HCT116 (cell line): ENCODE measurements around the gene SACM1L. TPM values are rescaled to one million over a fixed set of nuclear protein-coding genes. Genes with fewer than 3 reads are reported as not detected.

ENCODE experiments used
- ATAC-seq: fragments of 200-7000 bp; cut with Tn5 transposase; 2 replicates; pipeline ENCODE4 v1.9.1; 2020; ENCODE audit warnings: mild to moderate bottlenecking, moderate library complexity
- BruUV-seq: library from RNA; stranded (reverse); fragments of 400-500 nt; replicated peaks from 2 replicates; lab custom pipeline; 2021; lab: Mats Ljungman, UMichigan
- CTCF ChIA-PET: fragments of 300-600 bp; sonication (Branson Sonifier 250); formaldehyde crosslinking; loops from one replicate; lab custom pipeline; 2021; ENCODE audit warnings: antibody characterized with exemption; lab: Charles Lee
- POLR2A ChIA-PET: fragments of 300-600, 350-600 bp; sonication (Branson Sonifier 250); formaldehyde crosslinking; loops from one replicate; lab custom pipeline; 2021; ENCODE audit warnings: antibody characterized with exemption; lab: Charles Lee
- RAD21 ChIA-PET, 2 experiments: fragments of 300-600 bp; sonication (Branson Sonifier 250); formaldehyde crosslinking; loops; one replicate each; lab custom pipeline; 2023; ENCODE audit warnings: low total read pairs in 2 of 2; ENCODE audit not compliant: uncharacterized antibody in 2 of 2, unreplicated experiment in 2 of 2, low non-redundant PET in 1 of 2; lab: Charles Lee
- DNase-seq: peaks from one replicate; pipeline ENCODE4 v3.0.0-alpha.2; 2010; ENCODE audit warnings: low read depth, low spot score
- H2AFZ ChIP-seq: fragments of 200-600 bp; shearing (Covaris generic), sonication (generic); 2 replicates; pipeline ENCODE4 v1.6.1; 2017; ENCODE audit warnings: low read depth, mixed run types, mixed read lengths, antibody characterized with exemption, low read length; ENCODE audit not compliant: poor library complexity, severe bottlenecking
- H3K27ac ChIP-seq: 2 replicates; pipeline ENCODE4 v1.5.1; 2012; ENCODE audit warnings: low read depth, low read length
- H3K27me3 ChIP-seq: fragments of 200-600 bp; sonication (generic); 2 replicates; pipeline ENCODE4 v1.6.1; 2016; ENCODE audit warnings: mixed run types, low read length, mixed read lengths; ENCODE audit not compliant: insufficient read depth
- H3K36me3 ChIP-seq, 2 experiments: fragments of 200-500 bp in 1 of 2; fragments of 200-600 bp in 1 of 2; sonication (Bioruptor generic) in 1 of 2; sonication (generic) in 1 of 2; 2 replicates each; pipeline versions ENCODE4 v1.5.1 to v1.6.1; 2014 to 2016; ENCODE audit warnings: low read length in 2 of 2, inconsistent platforms in 1 of 2, mixed read lengths in 1 of 2, mixed run types in 1 of 2; ENCODE audit not compliant: insufficient read depth in 2 of 2, control insufficient read depth in 1 of 2
- H3K4me1 ChIP-seq, 2 experiments: fragments of 200-600 bp in 1 of 2; sonication (generic) in 1 of 2; 2 replicates each; pipeline versions ENCODE4 v1.5.1 to v1.6.1; 2012 to 2017; ENCODE audit warnings: low read length in 2 of 2, inconsistent platforms in 1 of 2, mild to moderate bottlenecking in 1 of 2, mixed read lengths in 1 of 2, mixed run types in 1 of 2, moderate library complexity in 1 of 2; ENCODE audit not compliant: insufficient read depth in 2 of 2, control insufficient read depth in 1 of 2
- H3K4me2 ChIP-seq: fragments of 200-600 bp; sonication (generic); 2 replicates; pipeline ENCODE4 v1.6.1; 2017; ENCODE audit warnings: mixed run types, low read length, mixed read lengths
- H3K4me3 ChIP-seq, 2 experiments: fragments of 200-600 bp in 1 of 2; sonication (generic) in 1 of 2; replicated peaks in 1 of 2; 2 replicates each; pipeline ENCODE4 v1.5.1; 2011 to 2016; ENCODE audit warnings: low read length in 2 of 2, control low read depth in 1 of 2, low read depth in 1 of 2, mild to moderate bottlenecking in 1 of 2, mixed read lengths in 1 of 2, mixed run types in 1 of 2
- H3K79me2 ChIP-seq: fragments of 200-600 bp; sonication (generic); 2 replicates; pipeline ENCODE4 v1.6.1; 2017; ENCODE audit warnings: mild to moderate bottlenecking, mixed run types, low read length, moderate library complexity, mixed read lengths; ENCODE audit not compliant: insufficient read depth
- H3K9ac ChIP-seq: fragments of 200-600 bp; sonication (generic); 2 replicates; pipeline ENCODE4 v1.6.1; 2016; ENCODE audit warnings: low read length, mixed read lengths
- H3K9me2 ChIP-seq: fragments of 200-600 bp; sonication (generic), shearing (Covaris generic); 2 replicates; pipeline ENCODE4 v1.6.1; 2017; ENCODE audit warnings: mixed run types, mild to moderate bottlenecking, moderate library complexity; ENCODE audit not compliant: insufficient read depth
- H3K9me3 ChIP-seq, 2 experiments: fragments of 200-500 bp in 1 of 2; fragments of 200-600 bp in 1 of 2; sonication (Bioruptor generic) in 1 of 2; sonication (generic) in 1 of 2; 2 replicates each; pipeline ENCODE4 v1.6.1; 2014 to 2017; ENCODE audit warnings: low read length in 2 of 2, mixed read lengths in 2 of 2, inconsistent platforms in 1 of 2, low read depth in 1 of 2, mild to moderate bottlenecking in 1 of 2, mixed run types in 1 of 2, moderate library complexity in 1 of 2; ENCODE audit not compliant: control insufficient read depth in 1 of 2, insufficient read depth in 1 of 2
- H4K20me1 ChIP-seq: fragments of 200-600 bp; sonication (generic), shearing (Covaris generic); 2 replicates; pipeline ENCODE4 v1.6.1; 2017; ENCODE audit warnings: mixed run types, mild to moderate bottlenecking, moderate library complexity; ENCODE audit not compliant: insufficient read depth
- ATF3 ChIP-seq: IDR thresholded peaks from 2 replicates; pipeline ENCODE4 v1.6.1; 2012
- CBX3 ChIP-seq: IDR thresholded peaks from 2 replicates; pipeline ENCODE4 v1.6.1; 2012; ENCODE audit warnings: low read depth
- CEBPB ChIP-seq: IDR thresholded peaks from 2 replicates; pipeline ENCODE4 v1.6.1; 2012; ENCODE audit warnings: low read depth
- EGR1 ChIP-seq: IDR thresholded peaks from 2 replicates; pipeline ENCODE4 v1.6.1; 2012; ENCODE audit warnings: low read depth
- ELF1 ChIP-seq: IDR thresholded peaks from 2 replicates; pipeline ENCODE4 v1.6.1; 2012; ENCODE audit warnings: low read depth, borderline replicate concordance
- EZH2 ChIP-seq: fragments of 200-600 bp; sonication (generic); IDR thresholded peaks from 2 replicates; pipeline ENCODE4 v1.6.1; 2017; ENCODE audit warnings: antibody characterized with exemption, mixed run types
- EZH2phosphoT487 ChIP-seq: fragments of 200-600 bp; IDR thresholded peaks from 2 replicates; pipeline ENCODE4 v1.6.1; 2018; ENCODE audit warnings: antibody characterized with exemption, borderline replicate concordance
- FOSL1 ChIP-seq: IDR thresholded peaks from 2 replicates; pipeline ENCODE4 v1.6.1; 2012; ENCODE audit warnings: low read depth
- JUND ChIP-seq: IDR thresholded peaks from 2 replicates; pipeline ENCODE4 v1.6.1; 2012
- POLR2A ChIP-seq: IDR thresholded peaks from 2 replicates; pipeline ENCODE4 v1.7.0; 2011; ENCODE audit warnings: borderline replicate concordance; ENCODE audit not compliant: insufficient read depth, insufficient read length; ENCODE audit errors: extremely low read depth
- POLR2AphosphoS5 ChIP-seq: IDR thresholded peaks from 2 replicates; pipeline ENCODE4 v1.6.1; 2011; ENCODE audit warnings: mild to moderate bottlenecking, low read depth, low read length, moderate library complexity
- RAD21 ChIP-seq: IDR thresholded peaks from 2 replicates; pipeline ENCODE4 v1.6.1; 2012; ENCODE audit warnings: low read depth, mild to moderate bottlenecking
- SIN3A ChIP-seq: IDR thresholded peaks from 2 replicates; pipeline ENCODE4 v1.6.1; 2012; ENCODE audit warnings: low read depth
- SRF ChIP-seq: IDR thresholded peaks from 2 replicates; pipeline ENCODE4 v1.6.1; 2012; ENCODE audit warnings: low read depth
- TCF7L2 ChIP-seq: IDR thresholded peaks from 2 replicates; pipeline ENCODE4 v1.7.0; 2011; ENCODE audit warnings: borderline replicate concordance, inconsistent platforms; ENCODE audit not compliant: insufficient read depth, insufficient read length; ENCODE audit errors: extremely low read depth
- YY1 ChIP-seq: IDR thresholded peaks from 2 replicates; pipeline ENCODE4 v1.6.1; 2011; ENCODE audit warnings: low read length, low read depth, moderate library complexity, mild to moderate bottlenecking; ENCODE audit not compliant: insufficient replicate concordance; ENCODE audit errors: extremely low read depth
- ZBTB33 ChIP-seq: IDR thresholded peaks from 2 replicates; pipeline ENCODE4 v1.6.1; 2011; ENCODE audit warnings: mild to moderate bottlenecking, low read length, moderate library complexity; ENCODE audit not compliant: insufficient replicate concordance; ENCODE audit errors: extremely low read depth
- ZFX ChIP-seq: fragments of 450-650 bp; IDR thresholded peaks from 2 replicates; pipeline ENCODE4 v1.6.1; 2017
- ZNF274 ChIP-seq: fragments of 200-500 bp; sonication (Bioruptor generic); IDR thresholded peaks from 2 replicates; pipeline ENCODE4 v1.6.1; 2014; ENCODE audit warnings: mild to moderate bottlenecking, low read depth, low read length, inconsistent platforms
- intact Hi-C: fragments of 100-400 bp; cut with micrococcal nuclease; formaldehyde crosslinking; loops from 2 replicates; pipeline ENCODE4 v1.10.0; 2022
- total RNA-seq: library from RNA; stranded (reverse); gene quantifications from one replicate; pipeline ENCODE4 v1.2.1, GENCODE V29; 2021; ENCODE audit not compliant: unreplicated experiment
- TF ChIP-seq, protein P1 (sequence below): IDR thresholded peaks from 2 replicates; pipeline ENCODE4 v1.6.1; 2012; ENCODE audit warnings: low read depth

The SACM1L gene
- total RNA-seq, 1 experiment from 2014 or later: 27.3 TPM

GRCh38 chr3:45754461-45754860, 65.3 kb downstream of the SACM1L start (continued):
- TF ChIP-seq YY1: no peak
- no peak for TF ChIP-seq FOSL1
- TF ChIP-seq ELF1: no peak
- no peak for TF ChIP-seq POLR2A

DNA sequence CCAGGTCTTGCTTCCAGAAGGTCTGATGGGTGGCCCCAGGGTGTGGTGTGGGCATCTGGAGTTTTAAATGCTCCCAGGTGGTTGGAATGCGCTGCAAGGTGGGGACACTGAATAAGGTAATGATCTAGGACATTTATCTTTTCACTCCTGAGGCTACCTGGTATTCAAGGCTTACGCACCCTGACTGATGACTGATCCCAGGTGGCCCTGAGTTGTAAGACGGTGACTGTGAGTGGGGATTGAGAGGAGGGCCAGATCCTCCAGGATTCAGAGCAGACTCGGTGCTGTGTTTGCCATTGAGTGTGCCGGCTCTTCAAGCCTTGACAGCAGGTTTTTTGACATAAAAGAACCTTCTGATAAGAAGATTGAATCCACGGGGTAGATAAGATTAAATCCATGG, 66.9 kb downstream of the SACM1L start:
- peaks cover 2 to 4% of the 10 kb centered on the region in 2 experiments; a peak in 2 of 4 replicates for H3K4me1 ChIP-seq
- ChIA-PET CTCF (no interaction called here), RAD21 (no interaction called here), POLR2A (no interaction called here)
- DNase-seq (no peak), ATAC-seq (no peak)
- H4K20me1 ChIP-seq: no peaks in the 10 kb centered on the region
- no peaks in the 10 kb centered on the region for H3K79me2 ChIP-seq
- no TSS peak for BruUV-seq
- no peak overlapping the region for H3K4me3 ChIP-seq
- no peak overlapping the region for H3K9ac ChIP-seq
- TF ChIP-seq EGR1 (no peak), ZFX (no peak), POLR2AphosphoS5 (no peak), TCF7L2 (no peak), EZH2 (no peak), SIN3A (no peak), POLR2A (no peak), CBX3 (no peak), YY1 (no peak), CEBPB (no peak), RAD21 (no peak), ZBTB33 (no peak), JUND (no peak), ZNF274 (no peak), SRF (no peak), ATF3 (no peak), FOSL1 (no peak), ELF1 (no peak), EZH2phosphoT487 (no peak)
- TF ChIP-seq, protein P1, sequence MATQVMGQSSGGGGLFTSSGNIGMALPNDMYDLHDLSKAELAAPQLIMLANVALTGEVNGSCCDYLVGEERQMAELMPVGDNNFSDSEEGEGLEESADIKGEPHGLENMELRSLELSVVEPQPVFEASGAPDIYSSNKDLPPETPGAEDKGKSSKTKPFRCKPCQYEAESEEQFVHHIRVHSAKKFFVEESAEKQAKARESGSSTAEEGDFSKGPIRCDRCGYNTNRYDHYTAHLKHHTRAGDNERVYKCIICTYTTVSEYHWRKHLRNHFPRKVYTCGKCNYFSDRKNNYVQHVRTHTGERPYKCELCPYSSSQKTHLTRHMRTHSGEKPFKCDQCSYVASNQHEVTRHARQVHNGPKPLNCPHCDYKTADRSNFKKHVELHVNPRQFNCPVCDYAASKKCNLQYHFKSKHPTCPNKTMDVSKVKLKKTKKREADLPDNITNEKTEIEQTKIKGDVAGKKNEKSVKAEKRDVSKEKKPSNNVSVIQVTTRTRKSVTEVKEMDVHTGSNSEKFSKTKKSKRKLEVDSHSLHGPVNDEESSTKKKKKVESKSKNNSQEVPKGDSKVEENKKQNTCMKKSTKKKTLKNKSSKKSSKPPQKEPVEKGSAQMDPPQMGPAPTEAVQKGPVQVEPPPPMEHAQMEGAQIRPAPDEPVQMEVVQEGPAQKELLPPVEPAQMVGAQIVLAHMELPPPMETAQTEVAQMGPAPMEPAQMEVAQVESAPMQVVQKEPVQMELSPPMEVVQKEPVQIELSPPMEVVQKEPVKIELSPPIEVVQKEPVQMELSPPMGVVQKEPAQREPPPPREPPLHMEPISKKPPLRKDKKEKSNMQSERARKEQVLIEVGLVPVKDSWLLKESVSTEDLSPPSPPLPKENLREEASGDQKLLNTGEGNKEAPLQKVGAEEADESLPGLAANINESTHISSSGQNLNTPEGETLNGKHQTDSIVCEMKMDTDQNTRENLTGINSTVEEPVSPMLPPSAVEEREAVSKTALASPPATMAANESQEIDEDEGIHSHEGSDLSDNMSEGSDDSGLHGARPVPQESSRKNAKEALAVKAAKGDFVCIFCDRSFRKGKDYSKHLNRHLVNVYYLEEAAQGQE: no peak
- H3K27me3 ChIP-seq: no peaks in the 10 kb centered on the region
- no peak overlapping the region for H2AFZ ChIP-seq
- H3K4me2 ChIP-seq: no peak overlapping the region
- no peaks in the 10 kb centered on the region for H3K9me3 ChIP-seq
- intact Hi-C loops: no loop called here
- H3K9me2 ChIP-seq: peaks cover 4% of the 10 kb centered on the region; the same call in 1 of the 2 replicates
- H3K27ac ChIP-seq: no peak overlapping the region
- H3K36me3 ChIP-seq: no peaks in the 10 kb centered on the region
